Stimulated activated CD4-positive, alpha-beta T cell treated with anti-CD3 and anti-CD28 coated beads, Interleukin-12 subunit alpha, Interleukin-12 subunit beta, amount 100 ng/mL, for 24 hours (primary cell): ENCODE results near the gene CDKL4.
"Not testable (repeated sequence)": the region's sequence is repeated elsewhere in the genome, so short reads cannot be mapped to it uniquely, and the experiment has no call there.

ENCODE experiments used
- DNase-seq, 2 experiments: peaks; one replicate each; pipeline ENCODE4 v3.0.0-alpha.2; 2020; ENCODE audit warnings: low read depth in 2 of 2

The CDKL4 gene

DNA sequence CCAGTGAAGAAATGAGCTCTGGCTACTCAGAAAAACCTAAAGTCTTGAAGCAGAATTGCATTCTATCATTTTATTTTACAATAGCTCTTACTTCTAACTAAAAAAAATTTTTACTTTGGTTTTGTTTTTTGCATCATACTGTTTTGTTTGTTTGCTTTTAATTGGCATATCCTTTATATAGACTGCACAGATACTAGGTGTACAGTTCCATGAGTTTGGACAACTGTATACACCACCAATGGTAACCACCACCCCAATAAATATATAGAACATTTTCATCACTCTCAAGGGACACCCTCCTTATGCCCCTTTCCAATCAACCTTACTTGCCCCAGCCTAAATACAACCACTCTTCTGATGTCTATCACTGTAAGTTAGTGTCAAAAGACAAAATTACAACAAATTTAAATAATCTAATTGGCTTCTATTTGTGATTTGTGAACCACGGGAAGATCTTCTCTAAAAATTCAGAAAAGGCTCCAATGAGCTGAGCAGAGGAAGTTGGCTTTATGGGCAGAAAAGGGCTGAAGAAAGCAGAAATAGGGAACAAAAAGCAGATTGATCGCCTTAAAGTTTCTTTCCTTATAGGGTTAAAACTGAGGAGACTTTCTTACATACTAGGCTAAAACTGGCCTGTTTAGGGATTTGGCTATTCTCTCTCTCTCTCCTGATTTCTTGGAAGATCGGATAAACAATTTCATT is 100.7 kb downstream of the CDKL4 start:
- no peak for DNase-seq

GRCh38 chr2:39141334-39142271 is 102.2 kb downstream of the CDKL4 start:
- DNase-seq, result no peak

- not testable (repeated sequence) for DNase-seq
These were observed 102.8 kb downstream of the CDKL4 start for GRCh38 chr2:39140948-39141333.

GRCh38 chr2:39140322-39140847 is 103.4 kb downstream of the CDKL4 start:
- DNase-seq, result no peak

DNA sequence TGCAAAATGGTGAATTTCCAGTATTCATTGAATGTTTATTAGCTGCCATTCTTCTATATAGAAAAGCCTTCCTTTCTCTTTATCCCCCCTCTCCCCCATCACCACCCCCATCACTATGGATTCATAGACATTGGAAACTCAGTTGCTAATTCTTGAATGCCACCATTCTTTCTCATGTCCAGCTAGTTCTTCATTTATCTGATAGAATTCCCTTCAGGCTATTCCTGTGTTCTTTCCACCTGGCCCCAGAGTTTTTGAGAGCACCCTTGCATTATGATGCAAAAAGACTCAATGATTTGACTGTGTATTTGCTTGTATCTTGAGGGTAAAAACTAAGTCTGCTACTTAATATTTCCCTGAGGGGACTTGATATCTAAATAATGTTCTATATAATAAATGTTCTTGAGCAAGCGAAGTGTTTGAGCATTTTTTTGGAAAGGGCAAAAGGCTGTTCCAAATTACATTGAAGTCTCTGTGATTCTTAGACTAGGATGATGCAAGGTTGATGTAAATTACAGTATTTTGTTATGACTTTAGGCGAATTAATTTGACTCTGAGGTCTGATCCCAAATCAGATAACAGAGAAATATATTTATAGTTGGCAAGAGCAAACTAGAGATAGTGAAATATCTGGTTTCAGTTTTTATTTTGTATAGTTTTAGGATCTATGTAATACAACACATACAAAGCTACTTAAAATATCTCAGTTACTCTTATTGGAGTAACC is 104.1 kb downstream of the CDKL4 start:
- DNase-seq, result no peak

DNA sequence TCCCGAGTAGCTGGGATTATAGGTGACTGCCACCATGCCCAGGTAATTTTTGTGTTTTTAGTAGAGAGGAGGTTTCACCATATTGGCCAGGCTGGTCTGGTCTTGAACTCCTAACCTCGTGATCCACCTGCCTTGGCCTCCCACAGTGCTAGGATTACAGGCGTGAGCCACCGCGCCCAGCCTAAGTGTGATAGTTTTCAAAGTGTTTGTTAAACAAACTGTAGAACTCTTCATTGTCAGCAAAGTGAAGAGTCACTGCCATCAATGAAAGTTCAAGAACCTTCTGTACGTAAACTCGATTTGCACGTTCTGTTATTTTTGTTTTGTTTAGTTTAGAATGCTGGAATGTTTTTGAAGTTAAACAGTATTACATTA is 104.9 kb downstream of the CDKL4 start:
- no peak for DNase-seq

DNA sequence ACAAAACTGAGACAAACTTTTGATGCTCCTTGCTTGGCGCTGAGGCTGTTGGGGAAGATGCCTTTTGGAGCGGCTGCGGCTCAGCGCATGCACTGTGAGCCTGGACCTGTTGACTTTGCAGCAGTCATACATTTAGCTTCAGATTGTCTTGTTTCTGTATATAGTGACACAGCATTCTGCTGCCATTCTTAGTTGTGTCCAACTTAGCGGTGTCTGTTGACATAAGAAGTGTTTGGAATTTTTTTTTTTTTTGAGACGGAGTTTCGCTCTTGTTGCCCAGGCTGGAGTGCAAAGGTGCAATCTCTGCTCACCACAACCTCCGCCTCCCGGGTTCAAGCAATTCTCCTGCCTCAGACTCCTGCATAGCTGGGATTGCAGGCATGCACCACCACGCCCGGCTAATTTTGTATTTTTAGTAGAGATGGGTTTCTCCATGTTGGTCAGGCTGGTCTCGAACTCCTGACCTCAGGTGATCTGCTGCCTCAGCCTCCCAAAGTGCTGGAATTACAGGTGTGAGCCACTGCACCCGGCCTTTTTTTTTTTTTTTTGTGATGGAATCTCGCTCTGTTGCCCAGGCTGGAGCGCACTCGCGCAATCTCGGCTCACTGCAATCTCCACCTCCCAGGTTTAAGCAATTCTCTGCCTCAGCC is 105.5 kb downstream of the CDKL4 start:
- DNase-seq, result not testable (repeated sequence)

DNA sequence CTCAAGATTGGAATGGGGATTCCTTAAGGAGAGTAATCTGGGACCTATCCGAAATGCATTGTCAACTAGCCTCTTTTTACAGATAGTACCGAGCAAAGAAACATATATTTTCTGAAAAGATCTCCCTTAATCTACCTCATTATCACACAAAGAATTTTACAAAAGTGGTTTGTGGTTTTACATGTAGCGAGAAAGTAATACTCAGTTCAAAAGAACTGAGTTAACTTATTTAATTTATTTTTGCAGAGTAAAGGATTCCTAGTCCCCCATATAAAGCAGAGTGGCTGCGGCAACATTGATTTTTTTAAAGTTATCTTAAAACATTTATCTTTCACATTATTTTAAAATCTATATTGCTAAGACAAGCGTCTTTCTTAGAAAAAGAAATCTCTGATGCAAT is 107.0 kb downstream of the CDKL4 start:
- no peak for DNase-seq

DNA sequence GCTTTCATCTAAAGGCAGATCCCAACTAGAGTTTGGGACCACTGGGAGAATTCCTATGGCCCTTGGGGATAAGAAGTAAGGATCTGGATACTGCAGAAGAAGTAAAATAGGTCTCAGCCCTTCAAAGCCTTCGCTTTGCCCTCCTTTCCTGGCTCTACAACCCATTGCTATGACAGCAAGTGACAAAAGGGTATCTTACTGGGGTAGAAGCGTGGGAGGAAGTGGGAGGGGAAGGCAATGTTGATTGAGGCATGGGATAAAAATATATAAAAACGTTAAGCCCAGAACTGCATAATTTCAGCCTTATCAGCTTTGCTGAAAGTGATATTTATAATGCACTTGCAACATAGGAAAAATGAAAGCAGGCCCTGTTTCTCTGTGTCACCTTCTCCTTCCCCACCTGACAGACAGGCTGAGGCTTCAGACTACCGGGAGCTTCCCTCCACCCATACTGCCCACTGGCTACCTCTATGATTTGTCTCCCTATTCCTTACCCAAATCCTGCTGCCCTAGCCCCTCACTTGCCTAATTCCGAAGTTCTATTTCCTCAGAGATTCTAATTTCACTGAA is 108.0 kb downstream of the CDKL4 start:
- DNase-seq, result no peak

DNA sequence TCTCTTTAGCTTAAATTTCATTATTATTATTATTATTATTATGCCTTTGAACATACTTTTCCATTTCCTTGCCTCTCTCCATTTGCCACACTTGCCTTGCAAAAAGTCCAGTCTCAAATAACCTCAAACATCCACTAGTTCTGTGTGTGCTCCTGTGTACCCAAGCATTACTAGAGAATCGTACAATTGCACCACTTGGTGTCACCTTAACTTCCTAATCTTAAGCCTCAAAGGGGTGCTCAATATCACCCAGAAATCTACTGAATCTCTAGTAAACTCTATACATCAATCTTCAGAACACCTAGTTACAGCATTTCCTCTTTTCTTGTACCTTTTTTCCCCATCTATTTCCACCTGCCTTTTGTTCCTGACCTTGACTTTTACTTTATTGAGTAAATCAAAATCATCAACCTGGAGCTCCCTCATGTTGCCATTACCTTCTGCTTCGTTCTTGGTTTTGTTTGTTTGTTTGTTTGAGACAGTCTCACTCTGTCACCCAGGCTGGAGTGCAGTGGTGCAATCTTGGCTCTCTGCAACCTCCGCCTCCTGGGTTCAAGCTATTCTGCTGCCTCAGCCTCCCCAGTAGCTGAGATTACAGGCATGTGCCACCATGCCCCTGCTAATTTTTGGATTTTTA is 110.4 kb downstream of the CDKL4 start:
- no peak for DNase-seq

- DNase-seq, result peak; percentile 53 to 54
These were observed 114.8 kb downstream of the CDKL4 start for GRCh38 chr2:39128919-39129391.

DNA sequence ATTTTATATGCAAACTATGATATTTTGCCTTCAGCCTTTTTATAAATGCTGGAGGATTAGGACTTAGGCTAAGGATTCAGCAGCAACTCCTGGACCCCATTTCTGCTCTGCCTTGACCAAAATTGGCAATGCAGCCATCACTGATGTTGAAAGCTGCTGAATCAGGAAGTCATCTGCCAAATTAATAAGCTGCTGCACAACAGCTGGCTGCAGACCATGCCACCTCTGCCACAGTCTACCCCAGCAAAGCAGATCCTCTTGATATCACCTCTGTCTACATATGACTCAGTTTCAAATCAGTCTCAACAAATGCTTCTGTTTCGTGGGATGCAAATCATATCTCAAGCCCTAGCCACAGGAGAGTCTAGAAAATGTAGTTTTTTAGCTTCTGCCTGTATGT is 115.8 kb downstream of the CDKL4 start:
- peak; percentile 10 to 22 for DNase-seq
